Measurements from ENCODE around the gene CORIN. TPM values are rescaled to one million over a fixed set of nuclear protein-coding genes. Genes with fewer than 3 reads are reported as not detected.

Gene CORIN
- total and polyA plus RNA-seq, 2 donors (not counting 3 experiments of a cell fraction or from before 2014, with no cell fraction given), result 0.07 to 0.40 TPM

GRCh38 chr4:47852136-47852535 lies 14.3 kb upstream of the CORIN start:
- Histone ChIP-seq H3K4me2 (ENCODE audit: insufficient read depth, low read length) (no peak overlapping the region), H3K79me2 (ENCODE audit: control insufficient read depth, insufficient read depth, low read length) (no peaks in the 10 kb centered on the region), H3K9ac (replicated peaks; ENCODE audit: extremely low read depth, insufficient read depth, low read length) (no peak overlapping the region), H3K4me3 (replicated peaks in 1 of 3; ENCODE audit: insufficient read depth in 1 of 3, low read depth in 1 of 3, low read length in 3 of 3) (no peak overlapping the region), H3K27me3 (ENCODE audit: control insufficient read depth in 2 of 2, insufficient read depth in 2 of 2, low read length in 2 of 2) (no peaks in the 10 kb centered on the region), H4K20me1 (replicated peaks; ENCODE audit: control insufficient read depth, extremely low read depth, insufficient read depth, low read length) (no peaks in the 10 kb centered on the region), H2AFZ (ENCODE audit: low read depth, low read length) (no peak overlapping the region), H3K4me1 (ENCODE audit: control insufficient read depth, extremely low read depth, insufficient read depth, low read length) (peaks cover 4% of the 10 kb centered on the region), H3K27ac (ENCODE audit: insufficient read depth, low read depth, low read length) (no peak overlapping the region), H3K9me1 (replicated peaks; ENCODE audit: control insufficient read depth, extremely low read depth, insufficient read depth, low read length) (no peaks in the 10 kb centered on the region), H3K9me3 (replicated peaks; ENCODE audit: control insufficient read depth, insufficient read depth, low read length) (no peaks in the 10 kb centered on the region), H3K36me3 (ENCODE audit: control insufficient read depth in 2 of 2, extremely low read depth in 1 of 2, insufficient read depth in 2 of 2, low read length in 2 of 2) (no peaks in the 10 kb centered on the region)
- dilution Hi-C loops (cut with MboI; ENCODE audit: extremely low pct_ligation_motif_present, low sequenced_read_pairs), result no loop called here
- TF ChIP-seq POLR2AphosphoS5 (IDR thresholded peaks at IDR 0.05; ENCODE audit: insufficient read depth, low read depth, low read length), result no peak
- TF ChIP-seq MYC (IDR thresholded peaks at IDR 0.05; ENCODE audit: low read depth, low read length), result no peak
- TF ChIP-seq POLR2A (IDR thresholded peaks at IDR 0.05; ENCODE audit: low read depth, low read length), result no peak
- TF ChIP-seq EZH2 (IDR thresholded peaks at IDR 0.05; ENCODE audit: borderline replicate concordance, low read depth, low read length, severe bottlenecking), result no peak
- no peak for TF ChIP-seq JUN (IDR thresholded peaks at IDR 0.05; ENCODE audit: borderline replicate concordance, insufficient read depth, insufficient read length, low read depth)
- TF ChIP-seq, protein P1, sequence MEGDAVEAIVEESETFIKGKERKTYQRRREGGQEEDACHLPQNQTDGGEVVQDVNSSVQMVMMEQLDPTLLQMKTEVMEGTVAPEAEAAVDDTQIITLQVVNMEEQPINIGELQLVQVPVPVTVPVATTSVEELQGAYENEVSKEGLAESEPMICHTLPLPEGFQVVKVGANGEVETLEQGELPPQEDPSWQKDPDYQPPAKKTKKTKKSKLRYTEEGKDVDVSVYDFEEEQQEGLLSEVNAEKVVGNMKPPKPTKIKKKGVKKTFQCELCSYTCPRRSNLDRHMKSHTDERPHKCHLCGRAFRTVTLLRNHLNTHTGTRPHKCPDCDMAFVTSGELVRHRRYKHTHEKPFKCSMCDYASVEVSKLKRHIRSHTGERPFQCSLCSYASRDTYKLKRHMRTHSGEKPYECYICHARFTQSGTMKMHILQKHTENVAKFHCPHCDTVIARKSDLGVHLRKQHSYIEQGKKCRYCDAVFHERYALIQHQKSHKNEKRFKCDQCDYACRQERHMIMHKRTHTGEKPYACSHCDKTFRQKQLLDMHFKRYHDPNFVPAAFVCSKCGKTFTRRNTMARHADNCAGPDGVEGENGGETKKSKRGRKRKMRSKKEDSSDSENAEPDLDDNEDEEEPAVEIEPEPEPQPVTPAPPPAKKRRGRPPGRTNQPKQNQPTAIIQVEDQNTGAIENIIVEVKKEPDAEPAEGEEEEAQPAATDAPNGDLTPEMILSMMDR (IDR thresholded peaks at IDR 0.05; ENCODE audit: extremely low read depth in 1 of 2, insufficient read depth in 1 of 2, low read depth in 1 of 2, low read length in 2 of 2), result no peak
- TF ChIP-seq GATA2 (IDR thresholded peaks at IDR 0.05; ENCODE audit: insufficient read depth, insufficient read length, low read depth, low read length), result no peak
- no peak for TF ChIP-seq FOS (IDR thresholded peaks at IDR 0.05; ENCODE audit: borderline replicate concordance, insufficient read depth, low read length)
- no peak for TF ChIP-seq MAX (IDR thresholded peaks at IDR 0.05; ENCODE audit: insufficient read depth, insufficient read length)
- DNase-seq (ENCODE audit: low read depth, low spot score) (peak; percentile 61), FAIRE-seq (no peak)
- ChIA-PET POLR2A (no interaction called here), CTCF (interaction anchor here (1.5 to 3.2 kb wide), 3 partner anchors 13 to 62 kb away, joined by 4 to 20 read pairs (median 5); partner anchors contain the start of genes CORIN and NFXL1)
- BruUV-seq (replicated peaks), result no TSS peak
- intact Hi-C loops (cut with micrococcal nuclease), result no loop called here
